Peyer's patch (tissue), 4 donors: Measurements from ENCODE around the gene COMMD1. TPM values are rescaled to one million over a fixed set of nuclear protein-coding genes. Genes with fewer than 3 reads are reported as not detected.
"Not testable (repeated sequence)": the region's sequence is repeated elsewhere in the genome, so short reads cannot be mapped to it uniquely, and the experiment has no call there.

Experiments used
- DNase-seq, 3 donors: peaks; one replicate each; pipeline ENCODE4 v3.0.0-alpha.2; 2017 to 2019
- H3K27ac ChIP-seq, 4 donors: fragments of 200-600 bp; sonication (generic); one replicate each; pipeline ENCODE4 v1.5.1; 2016 to 2019
- H3K27me3 ChIP-seq, 2 donors: fragments of 200-600 bp; sonication (generic); one replicate each; pipeline ENCODE4 v1.5.1; 2019
- H3K36me3 ChIP-seq, 3 donors: fragments of 200-600 bp; sonication (generic); one replicate each; pipeline ENCODE4 v1.5.1; 2016 to 2019
- H3K4me1 ChIP-seq, 4 donors: fragments of 200-600 bp; sonication (generic); one replicate each; pipeline ENCODE4 v1.5.1; 2016 to 2019
- H3K4me3 ChIP-seq, 4 donors: fragments of 200-600 bp; sonication (generic); 1 replicate in 3 of 4; 2 replicates in 1 of 4; pipeline ENCODE4 v1.5.1; 2016 to 2019; ENCODE audit warnings: mild to moderate bottlenecking in 1 of 4
- H3K9me3 ChIP-seq, 4 donors: fragments of 200-600 bp; sonication (generic); one replicate each; pipeline ENCODE4 v1.5.1; 2016 to 2019; ENCODE audit warnings: mild to moderate bottlenecking in 1 of 4
- CTCF ChIP-seq, 6 experiments: fragments of 450-650 bp in 4 of 6; fragments of 200-600 bp in 2 of 6; sonication (generic) in 1 of 6; IDR thresholded peaks; one replicate each; pipeline ENCODE4 v1.5.1; 2017 to 2019; ENCODE audit warnings: antibody characterized with exemption in 6 of 6, mild to moderate bottlenecking in 3 of 6, moderate library complexity in 1 of 6
- POLR2A ChIP-seq, 2 donors: fragments of 450-650 bp; IDR thresholded peaks; one replicate each; pipeline ENCODE4 v1.5.1; 2017; ENCODE audit warnings: antibody characterized with exemption in 2 of 2, mild to moderate bottlenecking in 2 of 2, moderate library complexity in 2 of 2
- total RNA-seq, 4 donors: library from RNA; depleted of rRNA; stranded (reverse); fragments of >200 nt; gene quantifications; one replicate each; pipeline ENCODE4 v1.1.0, GENCODE V29; 2016

Gene COMMD1
- total RNA-seq, 4 donors from 2014 or later: 32.9 to 52.8 (median 35.2) TPM

- no peak overlapping the region for H3K4me3 ChIP-seq
- DNase-seq: no peak
- H3K9me3 ChIP-seq: no peaks in the 10 kb centered on the region
- no peak overlapping the region for H3K27ac ChIP-seq
- no peaks in the 10 kb centered on the region for H3K4me1 ChIP-seq
- H3K27me3 ChIP-seq: no peaks in the 10 kb centered on the region
- TF ChIP-seq POLR2A (IDR thresholded peaks at IDR 0.05): no peak
- TF ChIP-seq CTCF (IDR thresholded peaks at IDR 0.05): no peak
- H3K36me3 ChIP-seq: peaks cover 0 to 98% (median 0%) of the 10 kb centered on the region in 3 donors
Measured at GRCh38 chr2:61877571-61878245, 27.8 kb upstream of the COMMD1 start.

DNA sequence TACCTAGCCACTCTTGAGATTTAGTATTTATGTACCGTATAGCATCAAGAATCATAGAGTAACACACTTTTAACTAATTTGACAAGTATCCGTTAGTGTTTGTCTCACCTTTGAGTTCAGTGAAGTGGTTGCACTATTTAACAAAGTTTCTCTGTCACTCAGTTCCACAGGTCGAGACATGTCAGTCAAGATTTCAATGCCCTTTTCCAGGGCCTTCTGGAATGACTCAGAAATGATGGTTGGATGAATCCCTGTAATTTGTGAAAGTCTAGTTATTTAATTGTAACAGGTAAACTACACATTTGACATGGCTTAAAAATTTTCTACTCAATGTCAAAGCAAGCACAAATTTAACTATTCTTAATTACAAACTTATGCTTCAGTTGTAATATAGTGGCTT is 26.7 kb upstream of the COMMD1 start:
- Histone ChIP-seq H3K4me1 (no peaks in the 10 kb centered on the region), H3K27me3 (no peaks in the 10 kb centered on the region), H3K9me3 (no peaks in the 10 kb centered on the region), H3K4me3 (no peak overlapping the region), H3K27ac (no peak overlapping the region), H3K36me3 (peaks cover 0 to 98% (median 0%) of the 10 kb centered on the region in 3 donors)
- DNase-seq: no peak
- TF ChIP-seq POLR2A (IDR thresholded peaks at IDR 0.05): no peak

DNA sequence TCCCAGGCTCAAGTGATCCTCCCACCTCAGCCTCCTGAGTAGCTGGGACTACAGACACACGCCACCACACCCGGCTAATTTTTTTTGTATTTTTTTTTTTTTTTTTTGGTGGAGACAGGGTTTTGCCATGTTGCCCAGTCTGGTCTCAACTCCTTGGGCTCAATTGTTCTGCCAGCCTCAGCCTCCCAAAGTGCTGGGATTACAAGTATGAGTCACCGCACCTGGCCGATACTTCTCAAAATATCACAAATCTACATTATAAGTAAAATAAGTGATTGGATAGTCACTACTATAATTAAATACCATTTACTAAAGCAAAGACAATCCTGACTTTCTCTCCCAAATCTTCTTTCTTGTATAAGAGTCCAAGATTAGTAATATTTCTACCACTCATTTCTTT is 26.1 kb upstream of the COMMD1 start:
- H3K9me3 ChIP-seq, H3K4me1 ChIP-seq, H3K27ac ChIP-seq, H3K4me3 ChIP-seq, DNase-seq, H3K27me3 ChIP-seq: not testable (repeated sequence)
- peaks cover 0 to 98% (median 0%) of the 10 kb centered on the region in 3 donors for H3K36me3 ChIP-seq

DNA sequence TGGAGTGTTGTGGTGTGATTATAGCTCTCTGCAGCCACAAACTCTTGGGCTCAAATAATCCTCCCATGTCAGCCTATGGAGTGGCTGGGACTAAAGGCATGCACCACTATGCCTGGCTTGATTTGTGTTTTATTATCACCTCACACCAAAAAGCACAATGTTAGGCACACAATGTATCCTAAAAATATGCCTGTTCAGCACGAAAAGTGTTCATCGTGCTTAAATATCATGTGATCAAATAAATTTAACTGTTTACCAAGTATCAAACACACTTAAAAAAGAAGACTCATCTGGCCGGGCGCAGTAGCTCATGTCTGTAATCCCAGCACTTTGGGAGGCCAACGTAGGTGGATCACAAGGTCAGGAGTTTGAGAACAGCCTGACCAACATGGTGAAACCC is 22.6 kb upstream of the COMMD1 start:
- Histone ChIP-seq H3K9me3 (no peaks in the 10 kb centered on the region), H3K36me3 (peaks cover 0 to 69% (median 0%) of the 10 kb centered on the region in 3 donors), H3K27me3 (no peaks in the 10 kb centered on the region), H3K4me1 (peaks cover 0 to 18% (median 6%) of the 10 kb centered on the region in 4 donors), H3K4me3 (no peak overlapping the region), H3K27ac (no peak overlapping the region)
- DNase-seq: no peak
- TF ChIP-seq POLR2A (IDR thresholded peaks at IDR 0.05): no peak
- no peak for TF ChIP-seq CTCF (IDR thresholded peaks at IDR 0.05)

DNA sequence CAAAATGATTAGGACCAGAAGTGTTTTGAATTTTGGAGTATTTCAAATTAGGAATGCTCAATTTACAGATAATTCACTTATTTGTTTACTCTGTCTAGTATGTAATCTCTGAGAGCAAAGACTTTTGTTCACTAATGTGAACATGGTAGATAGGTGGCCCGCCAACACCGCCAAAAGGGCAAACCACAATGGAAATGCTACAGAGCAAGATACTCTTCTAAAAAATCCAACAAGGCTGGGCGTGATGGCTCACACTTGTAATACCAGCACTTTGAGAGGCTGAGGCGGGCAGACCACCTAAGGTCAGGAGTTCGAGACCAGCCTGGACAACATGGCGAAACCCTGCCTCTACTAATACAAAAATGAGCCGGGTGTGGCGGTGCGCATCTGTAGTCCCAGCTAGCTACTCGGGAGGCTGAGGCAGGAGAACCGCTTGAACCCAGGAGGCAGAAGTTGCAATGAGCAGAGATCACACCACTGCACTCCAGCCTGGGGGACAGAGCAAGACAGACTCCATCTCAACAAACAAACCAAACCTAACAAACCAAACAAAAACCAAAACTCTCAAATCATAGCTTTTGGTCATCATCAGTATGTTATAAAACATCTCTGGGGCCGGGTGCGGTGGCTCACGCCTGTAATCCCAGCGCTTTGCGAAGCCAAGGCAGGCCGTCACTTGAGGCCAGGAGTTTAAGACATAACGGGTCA is 19.4 kb upstream of the COMMD1 start:
- H3K4me3 ChIP-seq: no peak overlapping the region

DNA sequence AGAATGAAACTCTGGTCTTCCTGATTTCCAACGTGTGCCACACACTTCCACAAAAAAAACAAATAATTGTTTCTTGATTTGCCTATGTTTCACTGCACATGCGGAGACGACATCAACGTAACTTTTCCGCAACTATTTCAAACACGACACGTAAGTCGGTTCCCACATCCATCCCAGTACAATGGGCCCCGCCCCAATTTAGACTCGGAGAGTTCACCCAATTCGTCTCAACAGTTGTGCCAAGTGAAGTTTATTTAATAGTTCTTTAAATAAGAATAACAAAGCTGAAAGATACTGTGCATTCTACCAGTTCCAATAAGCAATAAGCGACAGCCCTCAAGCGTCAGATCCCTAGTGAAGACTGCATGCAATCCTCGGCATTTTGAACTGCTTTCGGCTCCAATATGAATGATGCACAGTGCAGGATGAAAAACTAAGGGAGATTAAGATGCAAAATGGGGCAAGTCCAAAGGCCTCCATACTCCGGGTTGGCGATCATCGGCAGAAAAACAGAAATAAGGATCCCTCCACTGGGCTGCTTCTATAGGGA is 17.7 kb upstream of the COMMD1 start:
- Histone ChIP-seq H3K4me1 (peaks cover 0 to 22% (median 6%) of the 10 kb centered on the region in 4 donors), H3K27ac (peak overlapping the region; percentile 90 to 95 (median 93)), H3K27me3 (no peaks in the 10 kb centered on the region), H3K9me3 (no peaks in the 10 kb centered on the region), H3K4me3 (peak overlapping the region; percentile 61 to 83 (median 74)), H3K36me3 (peaks cover 0 to 21% (median 0%) of the 10 kb centered on the region in 3 donors)
- TF ChIP-seq POLR2A (IDR thresholded peaks at IDR 0.05) (no peak), CTCF (IDR thresholded peaks at IDR 0.05) (no peak)
- DNase-seq: no peak

More for the DNA sequence above, 19.4 kb upstream of the COMMD1 start:
- no peak overlapping the region for H3K27ac ChIP-seq
- H3K27me3 ChIP-seq: no peaks in the 10 kb centered on the region
- H3K9me3 ChIP-seq: no peaks in the 10 kb centered on the region
- DNase-seq: no peak
- peaks cover 0 to 22% (median 6%) of the 10 kb centered on the region in 4 donors for H3K4me1 ChIP-seq
- H3K36me3 ChIP-seq: peaks cover 0 to 39% (median 0%) of the 10 kb centered on the region in 3 donors
- no peak for TF ChIP-seq CTCF (IDR thresholded peaks at IDR 0.05)
